DOHH2 (cell line): ENCODE measurements around the gene NAV2.

Source experiments
- H3F3A ChIP-seq: fragments of 200-600 bp; sonication (generic), shearing (Covaris generic); 2 replicates; pipeline ENCODE4 v1.6.0; 2016; ENCODE audit warnings: antibody characterized with exemption, mild to moderate bottlenecking; ENCODE audit not compliant: control insufficient read depth, insufficient read depth
- H3K27ac ChIP-seq: fragments of 200-600 bp; sonication (generic); 2 replicates; pipeline ENCODE4 v1.5.1; 2014; ENCODE audit warnings: low read depth, mild to moderate bottlenecking, low read length, moderate library complexity
- H3K27me3 ChIP-seq: fragments of 200-600 bp; sonication (generic); 2 replicates; pipeline ENCODE4 v1.6.1; 2014; ENCODE audit warnings: mild to moderate bottlenecking, low read length, mixed read lengths; ENCODE audit not compliant: control insufficient read depth
- H3K36me3 ChIP-seq: fragments of 200-600 bp; sonication (generic); 2 replicates; pipeline ENCODE4 v1.6.1; 2014; ENCODE audit warnings: mild to moderate bottlenecking, low read length, moderate library complexity, mixed read lengths; ENCODE audit not compliant: control insufficient read depth
- H3K4me1 ChIP-seq: fragments of 200-600 bp; sonication (generic); 2 replicates; pipeline ENCODE4 v1.6.1; 2014; ENCODE audit warnings: mild to moderate bottlenecking, low read length, mixed read lengths; ENCODE audit not compliant: control insufficient read depth
- H3K4me2 ChIP-seq: fragments of 200-600 bp; sonication (generic); 2 replicates; pipeline ENCODE4 v1.6.0; 2014; ENCODE audit warnings: mild to moderate bottlenecking, low read length, moderate library complexity
- H3K4me3 ChIP-seq: fragments of 200-600 bp; sonication (generic); 2 replicates; pipeline ENCODE4 v1.5.1; 2014; ENCODE audit warnings: mild to moderate bottlenecking, low read length, mixed read lengths
- H3K79me2 ChIP-seq: fragments of 200-600 bp; sonication (generic); 2 replicates; pipeline ENCODE4 v1.6.1; 2014; ENCODE audit warnings: mild to moderate bottlenecking, low read length, mixed read lengths; ENCODE audit not compliant: control insufficient read depth
- H3K9me2 ChIP-seq: fragments of 200-600 bp; sonication (generic); replicated peaks from 2 replicates; pipeline ENCODE4 v1.6.1; 2014; ENCODE audit warnings: mild to moderate bottlenecking, low read length, mixed read lengths; ENCODE audit not compliant: control insufficient read depth
- H3K9me3 ChIP-seq: fragments of 200-600 bp; sonication (generic); 2 replicates; pipeline ENCODE4 v1.6.1; 2014; ENCODE audit warnings: antibody characterized with exemption, low read length, mixed read lengths; ENCODE audit not compliant: control insufficient read depth, insufficient read depth
- H4K20me1 ChIP-seq: fragments of 200-600 bp; sonication (generic); 2 replicates; pipeline ENCODE4 v1.6.0; 2014; ENCODE audit warnings: low read depth, mild to moderate bottlenecking, antibody characterized with exemption, low read length, moderate library complexity; ENCODE audit not compliant: control insufficient read depth, insufficient read depth
- EZH2phosphoT487 ChIP-seq: fragments of 200-600 bp; sonication (generic); IDR thresholded peaks from 2 replicates; pipeline ENCODE4 v1.6.1; 2017; ENCODE audit warnings: borderline replicate concordance, mild to moderate bottlenecking, antibody characterized with exemption, low read length, moderate library complexity, mixed read lengths
- TF ChIP-seq, protein P1 (sequence below): fragments of 200-600 bp; sonication (generic); IDR thresholded peaks from one replicate; pipeline ENCODE4 v1.5.1; 2014; ENCODE audit warnings: antibody characterized with exemption, mild to moderate bottlenecking, low read depth, low read length; ENCODE audit not compliant: poor library complexity, severe bottlenecking

The NAV2 gene

GRCh38 chr11:20015101-20015500, 302.5 kb downstream of the NAV2 start:
- Histone ChIP-seq H3K4me2 (no peak overlapping the region), H3K9me2 (no peaks in the 10 kb centered on the region), H3K4me3 (no peak overlapping the region), H3K36me3 (no peaks in the 10 kb centered on the region), H3K4me1 (no peaks in the 10 kb centered on the region), H3K79me2 (no peaks in the 10 kb centered on the region), H3K27me3 (no peaks in the 10 kb centered on the region), H3F3A (no peaks in the 10 kb centered on the region), H3K9me3 (no peaks in the 10 kb centered on the region), H4K20me1 (no peaks in the 10 kb centered on the region), H3K27ac (no peak overlapping the region)
- TF ChIP-seq EZH2phosphoT487 = no peak
- TF ChIP-seq, protein P1, sequence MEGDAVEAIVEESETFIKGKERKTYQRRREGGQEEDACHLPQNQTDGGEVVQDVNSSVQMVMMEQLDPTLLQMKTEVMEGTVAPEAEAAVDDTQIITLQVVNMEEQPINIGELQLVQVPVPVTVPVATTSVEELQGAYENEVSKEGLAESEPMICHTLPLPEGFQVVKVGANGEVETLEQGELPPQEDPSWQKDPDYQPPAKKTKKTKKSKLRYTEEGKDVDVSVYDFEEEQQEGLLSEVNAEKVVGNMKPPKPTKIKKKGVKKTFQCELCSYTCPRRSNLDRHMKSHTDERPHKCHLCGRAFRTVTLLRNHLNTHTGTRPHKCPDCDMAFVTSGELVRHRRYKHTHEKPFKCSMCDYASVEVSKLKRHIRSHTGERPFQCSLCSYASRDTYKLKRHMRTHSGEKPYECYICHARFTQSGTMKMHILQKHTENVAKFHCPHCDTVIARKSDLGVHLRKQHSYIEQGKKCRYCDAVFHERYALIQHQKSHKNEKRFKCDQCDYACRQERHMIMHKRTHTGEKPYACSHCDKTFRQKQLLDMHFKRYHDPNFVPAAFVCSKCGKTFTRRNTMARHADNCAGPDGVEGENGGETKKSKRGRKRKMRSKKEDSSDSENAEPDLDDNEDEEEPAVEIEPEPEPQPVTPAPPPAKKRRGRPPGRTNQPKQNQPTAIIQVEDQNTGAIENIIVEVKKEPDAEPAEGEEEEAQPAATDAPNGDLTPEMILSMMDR = no peak

GRCh38 chr11:20015529-20016427, 303.1 kb downstream of the NAV2 start:
- Histone ChIP-seq H3K36me3 (no peaks in the 10 kb centered on the region), H3K9me3 (no peaks in the 10 kb centered on the region), H3K4me2 (no peak overlapping the region), H3F3A (no peaks in the 10 kb centered on the region), H3K27ac (no peak overlapping the region), H3K4me3 (no peak overlapping the region), H3K9me2 (no peaks in the 10 kb centered on the region), H3K79me2 (no peaks in the 10 kb centered on the region), H3K27me3 (no peaks in the 10 kb centered on the region), H4K20me1 (no peaks in the 10 kb centered on the region), H3K4me1 (no peaks in the 10 kb centered on the region)
- TF ChIP-seq EZH2phosphoT487 = no peak
- TF ChIP-seq, protein P1 = no peak

DNA sequence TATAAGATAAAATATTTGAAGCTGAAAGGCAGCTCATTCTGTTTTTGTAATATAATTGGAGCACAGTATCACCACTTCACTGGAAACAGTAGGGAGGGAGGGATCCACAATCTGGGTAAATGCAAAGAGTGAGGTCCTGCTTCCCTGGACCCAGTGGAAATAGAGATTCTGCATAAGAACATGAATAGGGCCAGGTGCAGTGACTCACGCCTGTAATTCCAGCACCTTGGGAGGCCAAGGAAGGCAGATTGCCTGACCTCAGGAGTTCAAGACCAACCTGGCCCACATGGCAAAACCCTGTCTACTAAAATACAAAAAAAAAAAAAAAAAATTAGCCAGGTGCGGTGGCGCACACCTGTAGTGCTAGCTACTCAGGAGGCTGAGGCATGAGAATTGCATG, 303.9 kb downstream of the NAV2 start:
- Histone ChIP-seq H3K4me2 (no peak overlapping the region), H3K36me3 (no peaks in the 10 kb centered on the region), H3K27me3 (no peaks in the 10 kb centered on the region), H3F3A (no peaks in the 10 kb centered on the region), H3K4me3 (no peak overlapping the region), H3K4me1 (no peaks in the 10 kb centered on the region), H3K9me3 (no peaks in the 10 kb centered on the region), H4K20me1 (no peaks in the 10 kb centered on the region), H3K27ac (no peak overlapping the region), H3K9me2 (no peaks in the 10 kb centered on the region), H3K79me2 (no peaks in the 10 kb centered on the region)
- TF ChIP-seq, protein P1 = no peak
- TF ChIP-seq EZH2phosphoT487 = no peak
